ENCODE results near the gene ZSCAN23.

DNA sequence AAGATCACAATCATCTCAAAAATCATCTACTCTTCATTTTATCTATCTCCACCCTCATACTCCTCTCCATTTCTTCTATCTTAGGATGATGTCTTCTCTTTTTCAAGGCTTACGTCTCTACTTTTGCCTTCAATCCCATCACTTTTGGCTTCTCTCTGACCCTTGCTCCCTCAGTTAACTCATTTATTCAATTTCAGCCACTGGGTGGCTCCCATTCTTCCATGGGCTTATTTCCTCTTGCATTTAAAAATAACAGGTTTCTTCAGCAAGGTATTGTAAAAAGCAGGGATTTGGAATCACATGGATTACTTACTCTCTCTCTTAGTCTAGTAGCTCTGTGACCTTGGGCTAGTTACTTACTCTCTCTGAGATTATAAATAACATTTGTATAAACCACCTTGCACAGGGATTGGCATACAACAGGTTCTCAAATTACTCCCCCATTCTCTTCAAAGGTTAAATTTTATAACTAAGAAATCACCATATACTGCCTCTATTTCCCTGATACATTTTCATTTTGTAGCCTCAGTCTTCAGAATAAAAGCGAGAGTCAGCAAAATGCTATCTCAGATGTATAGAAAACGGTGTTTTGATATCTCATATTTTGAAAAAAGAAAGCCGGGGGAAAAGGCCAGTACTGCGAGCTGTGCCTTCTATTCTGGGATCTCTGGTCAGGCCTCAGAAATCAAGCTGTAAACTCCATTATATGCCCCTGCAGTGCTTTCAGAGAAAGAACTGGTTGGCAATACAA is 49.2 kb downstream of the ZSCAN23 start:
- TF ChIP-seq GABPA (IDR thresholded peaks at IDR 0.05; ENCODE audit: low read depth) = no peak
- TF ChIP-seq, protein P1, sequence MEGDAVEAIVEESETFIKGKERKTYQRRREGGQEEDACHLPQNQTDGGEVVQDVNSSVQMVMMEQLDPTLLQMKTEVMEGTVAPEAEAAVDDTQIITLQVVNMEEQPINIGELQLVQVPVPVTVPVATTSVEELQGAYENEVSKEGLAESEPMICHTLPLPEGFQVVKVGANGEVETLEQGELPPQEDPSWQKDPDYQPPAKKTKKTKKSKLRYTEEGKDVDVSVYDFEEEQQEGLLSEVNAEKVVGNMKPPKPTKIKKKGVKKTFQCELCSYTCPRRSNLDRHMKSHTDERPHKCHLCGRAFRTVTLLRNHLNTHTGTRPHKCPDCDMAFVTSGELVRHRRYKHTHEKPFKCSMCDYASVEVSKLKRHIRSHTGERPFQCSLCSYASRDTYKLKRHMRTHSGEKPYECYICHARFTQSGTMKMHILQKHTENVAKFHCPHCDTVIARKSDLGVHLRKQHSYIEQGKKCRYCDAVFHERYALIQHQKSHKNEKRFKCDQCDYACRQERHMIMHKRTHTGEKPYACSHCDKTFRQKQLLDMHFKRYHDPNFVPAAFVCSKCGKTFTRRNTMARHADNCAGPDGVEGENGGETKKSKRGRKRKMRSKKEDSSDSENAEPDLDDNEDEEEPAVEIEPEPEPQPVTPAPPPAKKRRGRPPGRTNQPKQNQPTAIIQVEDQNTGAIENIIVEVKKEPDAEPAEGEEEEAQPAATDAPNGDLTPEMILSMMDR (IDR thresholded peaks at IDR 0.05; ENCODE audit: insufficient read depth, low read length) = no peak
- no peak for TF ChIP-seq POLR2AphosphoS5 (IDR thresholded peaks at IDR 0.05; ENCODE audit: low read depth)

All from HL-60 (cell line).